ENCODE data around the gene TRMT2B.
"Not testable (repeated sequence)": the region's sequence is repeated elsewhere in the genome, so short reads cannot be mapped to it uniquely, and the experiment has no call there.

TRMT2B gene

DNA sequence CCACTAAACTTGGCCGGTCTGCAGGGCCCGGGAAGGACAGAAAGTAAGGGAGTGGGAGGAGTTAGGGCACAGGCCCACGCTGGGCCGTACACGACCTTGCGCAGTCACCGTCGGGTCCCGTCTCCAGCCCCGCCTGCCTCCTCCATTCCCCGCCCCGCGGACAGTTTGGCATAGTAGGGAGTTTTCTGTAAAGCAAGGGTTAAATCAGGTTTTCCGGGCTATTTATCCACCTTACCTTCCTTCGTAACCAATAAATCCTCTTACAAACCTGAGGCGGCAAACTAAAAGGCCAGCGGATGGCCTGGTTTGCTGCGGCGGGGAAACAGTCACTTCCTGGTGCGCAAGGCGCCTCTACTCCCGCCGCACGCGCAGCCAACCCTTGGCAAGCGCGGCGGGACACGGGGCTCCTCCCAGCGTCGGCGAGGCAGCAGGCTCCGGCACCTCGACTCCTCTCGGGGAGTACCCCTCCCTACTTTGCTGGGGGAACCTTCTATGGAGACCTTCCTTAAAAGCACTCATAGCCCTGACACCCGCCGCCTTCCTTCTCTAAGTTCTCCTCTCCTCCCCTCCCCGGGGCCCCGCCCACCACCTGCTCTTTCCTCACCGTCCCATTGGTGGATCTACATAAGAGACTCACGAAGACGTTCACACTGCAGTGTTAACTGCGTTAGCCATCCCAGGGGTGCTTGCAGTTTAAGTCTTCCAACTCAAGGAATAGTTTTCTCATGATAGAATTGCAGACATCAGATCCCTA is at the start of gene TRMT2B:
TSS of gene TRMT2B (minus strand) at position 563 of the 754 bp plus-strand sequence. CDS start 9,822 bp downstream, outside the sequence.
- peak; percentile 82 for DNase-seq

DNA sequence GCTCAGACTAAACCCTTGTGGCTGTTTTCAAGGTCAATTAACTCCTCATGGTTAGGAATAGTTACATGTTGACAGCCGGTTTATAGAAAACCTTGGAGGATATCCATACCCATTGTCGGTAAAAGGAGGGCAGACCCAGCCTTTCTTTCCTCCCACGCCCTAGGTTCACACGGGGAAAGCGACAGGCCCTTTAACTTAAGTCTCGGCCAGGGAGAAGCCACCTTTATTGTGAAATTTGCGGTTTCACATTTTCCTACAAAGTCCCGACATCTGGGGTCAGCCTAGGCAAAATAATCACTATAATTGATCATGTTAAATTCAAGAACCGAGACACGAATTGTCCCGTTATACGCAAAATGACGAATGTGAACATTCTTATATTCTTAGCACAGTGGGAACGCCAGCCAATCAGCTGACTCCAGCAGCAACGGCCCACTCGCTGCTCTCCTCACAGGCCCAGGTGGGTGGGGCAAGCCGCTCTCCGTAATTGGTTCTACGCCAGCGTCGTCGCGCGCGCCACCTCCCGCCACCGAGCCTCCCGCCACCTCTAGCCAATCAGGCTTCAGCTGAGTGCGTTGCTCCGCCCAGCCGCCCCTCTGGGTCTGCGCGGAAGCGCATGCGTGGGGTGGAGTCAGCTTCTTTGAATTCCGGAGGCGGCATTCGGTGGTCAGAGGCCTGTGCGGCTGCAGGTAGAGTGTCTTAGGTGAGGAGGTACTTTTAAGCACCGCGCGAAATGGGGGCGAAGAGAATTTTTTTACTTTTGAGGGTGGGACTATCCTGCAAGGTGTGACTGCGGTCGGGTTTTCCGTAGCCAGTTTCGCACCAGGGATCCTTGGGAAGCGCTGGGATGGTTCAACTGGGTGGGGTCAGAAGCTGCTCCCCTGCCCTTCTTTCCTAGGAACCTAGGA is 45.9 kb upstream of the TRMT2B start, which contains the start of gene CENPI:
TSS of gene CENPI (plus strand) at position 659 of the 908 bp plus-strand sequence. CDS start 2,867 bp downstream, outside the sequence.
- DNase-seq: peak; percentile 94

- no peak for DNase-seq
Observed at GRCh38 chrX:101091817-101092216, 39.9 kb upstream of the TRMT2B start.

- DNase-seq: no peak
Observed at GRCh38 chrX:101081231-101081630, 29.3 kb upstream of the TRMT2B start.

DNA sequence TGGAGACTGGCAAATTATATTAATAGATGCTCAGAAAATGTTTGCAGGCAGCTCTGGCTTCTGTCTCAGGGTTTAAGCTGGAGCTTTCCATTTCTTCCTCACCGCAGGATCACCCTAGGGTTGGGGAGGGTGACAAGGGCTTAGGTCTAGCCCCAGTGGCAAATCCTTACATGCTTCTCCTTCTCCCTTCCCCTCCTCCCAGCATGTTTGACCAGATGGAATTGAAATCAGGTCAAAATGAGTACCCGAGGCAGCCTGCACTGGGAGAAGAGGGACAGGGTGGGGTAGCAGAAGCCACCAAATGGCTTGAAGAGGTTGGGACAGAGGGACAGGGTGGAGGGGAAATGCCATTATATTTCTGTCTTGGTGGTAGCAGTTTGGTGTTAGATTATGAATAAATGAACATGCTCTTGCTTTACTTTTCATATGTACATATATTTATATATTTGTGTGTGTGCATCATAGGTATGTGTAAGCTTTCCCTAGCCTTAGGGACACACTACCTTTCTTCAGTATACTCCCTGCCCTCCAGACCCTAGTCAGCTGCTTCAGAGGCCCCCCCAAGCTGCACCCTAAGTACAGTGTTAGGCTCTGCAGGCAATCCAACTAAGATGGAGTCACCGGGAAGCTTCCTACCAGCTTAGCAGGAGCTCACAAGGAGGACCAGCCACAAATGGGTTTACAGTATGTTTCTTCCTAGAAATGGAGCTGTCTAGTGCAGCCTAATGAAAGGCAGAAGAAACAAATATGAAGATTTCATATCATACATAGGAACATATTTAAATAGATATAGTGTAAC is 28.6 kb upstream of the TRMT2B start:
- no peak for DNase-seq

DNA sequence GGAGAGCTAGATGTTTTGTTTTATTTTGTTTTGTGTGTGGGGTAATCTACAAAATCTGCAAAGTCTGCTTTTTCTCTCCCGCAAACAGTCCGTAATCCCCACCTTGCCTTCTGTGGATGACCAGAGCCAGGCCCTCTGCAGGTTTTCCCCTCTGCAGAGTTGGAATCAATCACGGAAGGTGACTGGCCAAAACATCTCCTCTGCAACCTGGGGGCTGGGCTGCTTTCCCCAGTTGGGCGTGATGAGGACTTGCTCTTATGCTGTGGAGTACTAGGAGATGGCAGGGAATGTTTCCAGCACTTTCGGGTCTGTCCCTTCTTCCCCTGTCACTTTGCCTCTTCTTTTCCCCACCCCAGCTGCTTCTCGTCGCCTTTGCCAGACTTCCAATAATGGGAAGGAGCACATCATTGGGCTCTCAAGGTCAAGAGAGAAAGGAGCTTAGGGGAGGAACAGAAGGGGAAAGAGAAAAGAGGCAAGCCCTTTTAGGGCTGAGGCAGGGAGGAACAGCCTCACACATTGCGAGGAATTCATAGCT is 27.9 kb upstream of the TRMT2B start:
- DNase-seq: no peak

DNA sequence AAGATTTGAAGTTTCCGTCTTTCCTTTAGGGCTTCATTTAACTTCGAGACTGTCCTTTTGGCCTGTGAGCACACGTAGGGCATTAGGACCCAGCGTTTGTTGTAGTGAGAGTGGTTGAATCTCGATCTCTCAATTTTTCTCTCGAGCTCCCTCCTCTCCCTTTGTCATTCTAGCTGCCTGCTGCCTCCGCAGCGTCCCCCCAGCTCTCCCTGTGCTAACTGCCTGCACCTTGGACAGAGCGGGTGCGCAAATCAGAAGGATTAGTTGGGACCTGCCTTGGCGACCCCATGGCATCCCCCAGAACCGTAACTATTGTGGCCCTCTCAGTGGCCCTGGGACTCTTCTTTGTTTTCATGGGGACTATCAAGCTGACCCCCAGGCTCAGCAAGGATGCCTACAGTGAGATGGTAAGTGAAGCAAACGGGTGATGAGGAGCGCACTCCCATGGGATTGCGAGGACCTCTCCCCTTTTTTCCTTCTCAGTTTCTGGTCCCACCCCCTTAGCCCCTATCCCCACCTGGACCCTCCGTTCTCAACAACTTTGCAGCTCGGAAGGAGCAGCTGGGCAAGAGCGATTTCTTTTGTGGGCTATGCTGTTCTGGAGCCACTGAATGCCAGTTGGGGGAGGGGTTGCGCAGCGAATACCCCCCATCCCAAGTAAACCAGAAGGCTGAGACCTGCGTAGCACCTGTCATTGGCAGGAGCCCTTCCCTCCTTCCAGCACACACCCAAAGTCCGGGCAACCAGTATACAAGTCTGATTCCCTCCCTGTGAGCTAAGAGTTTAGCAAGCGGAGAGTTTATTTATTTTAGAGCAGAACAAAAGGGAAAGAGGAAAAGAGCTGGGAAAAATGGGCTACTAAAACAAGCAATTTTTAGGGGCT is 27.0 kb upstream of the TRMT2B start, which contains the start of gene TMEM35A:
TSS of gene TMEM35A (plus strand) at position 164 of the 883 bp plus-strand sequence. CDS start at position 288, 124 bp downstream.
- no peak for DNase-seq

DNA sequence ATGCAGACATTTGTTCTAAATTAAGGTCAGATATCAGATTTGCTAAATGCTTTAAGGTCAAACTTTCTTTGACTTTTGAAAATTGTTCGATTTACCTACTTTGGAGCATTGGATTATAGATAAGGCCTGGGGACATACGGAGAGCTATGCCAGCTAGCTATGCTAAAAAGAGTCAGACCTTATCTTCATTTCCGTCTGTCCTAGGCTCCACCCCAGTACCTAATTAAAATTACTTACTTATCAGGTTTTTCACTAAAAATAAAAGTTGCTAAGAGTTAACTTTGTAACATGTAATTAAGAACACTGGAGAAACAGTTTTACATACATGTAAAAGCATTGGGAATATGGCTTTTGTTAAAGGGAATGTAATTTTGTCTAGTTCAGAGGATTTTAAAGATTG is 19.7 kb upstream of the TRMT2B start:
- no peak for DNase-seq

- DNase-seq: no peak
Observed at GRCh38 chrX:101062176-101062575, 10.3 kb upstream of the TRMT2B start.

DNA sequence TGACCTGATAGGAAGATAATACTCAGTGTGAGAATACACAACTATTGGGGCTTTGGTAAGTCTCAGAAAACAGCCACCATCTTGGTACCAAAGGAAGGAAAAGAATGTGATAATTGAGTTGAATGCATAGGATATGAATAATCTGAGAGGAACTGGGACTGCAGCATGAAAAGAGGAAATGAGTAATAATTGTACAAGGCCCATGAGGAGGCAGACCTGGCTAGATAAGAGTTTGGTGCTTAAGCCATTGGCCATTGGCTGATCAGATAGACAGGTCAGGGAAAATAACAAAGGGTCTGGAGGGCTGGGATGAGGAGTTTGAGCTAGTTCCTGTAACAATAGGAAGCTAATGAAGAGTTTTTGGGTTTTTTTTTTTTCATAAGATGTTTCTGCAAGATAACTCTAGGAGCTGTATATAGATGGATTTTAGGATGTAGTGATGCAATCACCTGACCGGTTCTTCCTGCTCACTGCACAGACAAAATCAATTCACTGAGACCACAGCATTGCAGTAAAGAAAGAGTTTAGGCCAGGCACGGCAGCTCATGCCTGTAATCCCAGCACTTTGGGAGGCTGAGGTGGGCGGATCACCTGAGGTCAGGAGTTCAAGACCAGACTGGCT is 5.3 kb upstream of the TRMT2B start:
- no peak for DNase-seq

GRCh38 chrX:101056551-101056950 is 4.6 kb upstream of the TRMT2B start:
- DNase-seq: not testable (repeated sequence)

DNA sequence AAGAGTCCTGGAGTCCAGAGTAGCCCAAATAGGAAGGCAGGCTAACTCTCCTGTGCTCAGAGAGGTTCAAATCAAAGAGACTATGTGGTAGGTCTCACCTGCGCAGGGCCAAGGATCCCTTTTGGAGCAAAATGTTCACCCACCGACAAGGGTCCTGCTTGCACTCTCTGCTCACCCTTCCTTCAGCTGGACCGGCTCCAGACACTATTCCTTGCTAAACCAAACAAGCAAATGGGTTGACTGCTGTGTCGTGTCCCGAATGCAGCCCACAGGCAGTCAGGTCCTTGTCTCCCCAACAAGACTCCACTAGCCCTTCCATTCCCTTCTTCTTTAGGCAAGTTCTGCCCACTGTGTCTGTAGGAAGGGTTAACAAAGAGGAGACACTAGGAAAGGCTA is 760 bp downstream of the TRMT2B start:
- no peak for DNase-seq

DNA sequence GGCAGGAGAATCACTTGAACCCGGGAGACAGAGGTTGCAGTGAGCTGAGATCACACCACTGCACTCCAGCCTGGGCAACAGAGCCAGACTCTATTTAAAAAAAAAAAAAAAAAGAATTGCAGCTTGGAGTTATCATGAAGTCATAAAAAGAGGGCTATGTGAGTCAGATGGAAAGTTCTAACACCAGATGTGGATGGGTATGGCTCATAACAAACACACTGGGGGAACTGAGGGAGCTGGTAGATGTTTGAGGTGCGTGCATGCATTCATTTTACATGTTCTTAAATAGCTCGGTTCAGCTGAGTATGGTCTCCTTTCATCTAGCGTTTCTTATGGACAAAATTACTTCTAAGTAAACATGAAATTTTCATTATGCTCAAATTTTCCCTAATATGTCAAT is 11.7 kb downstream of the TRMT2B start:
- DNase-seq: no peak

DNA sequence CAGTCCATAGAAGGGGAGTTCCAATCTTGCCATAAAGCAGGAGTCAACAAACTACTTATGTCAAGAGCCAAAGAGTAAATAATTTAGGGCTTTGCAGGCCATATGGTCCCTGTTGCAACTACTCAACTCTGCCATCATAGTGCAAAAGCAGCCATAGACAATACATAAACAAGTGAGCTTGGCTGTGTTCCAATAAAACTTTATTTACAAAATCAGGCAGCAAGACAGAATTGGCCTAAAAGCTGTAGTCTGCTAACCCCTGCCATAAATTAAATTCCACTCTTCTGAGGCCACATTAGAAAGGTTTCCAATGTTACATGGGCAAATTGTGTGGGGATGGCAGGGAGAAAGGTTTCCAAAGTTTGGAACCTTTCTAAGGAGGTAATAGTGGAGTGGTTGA is 14.7 kb downstream of the TRMT2B start:
- DNase-seq: no peak

DNA sequence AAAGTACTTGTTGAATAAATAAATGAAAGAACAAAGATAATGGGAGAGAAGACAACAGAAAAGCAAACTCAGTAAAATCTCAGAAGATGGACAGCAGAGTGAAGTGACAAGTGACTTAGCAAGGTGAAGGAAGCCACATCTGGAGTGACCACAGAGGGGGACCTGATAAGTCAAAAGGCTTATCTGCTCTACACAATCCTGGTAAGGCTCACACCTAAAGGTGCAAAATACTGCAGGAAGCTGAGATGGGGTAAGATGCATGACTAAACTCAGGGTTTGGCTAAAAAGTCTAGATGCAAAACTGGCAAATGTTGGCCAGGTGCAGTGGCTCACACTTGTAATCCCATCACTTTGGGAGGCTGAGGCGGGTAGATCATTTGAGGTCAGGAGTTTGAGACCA is 22.2 kb downstream of the TRMT2B start:
- no peak for DNase-seq

GRCh38 chrX:101028562-101028961 is 23.3 kb downstream of the TRMT2B start:
- no peak for DNase-seq

- no peak for DNase-seq
Observed at GRCh38 chrX:101025126-101025525, 26.8 kb downstream of the TRMT2B start.

DNA sequence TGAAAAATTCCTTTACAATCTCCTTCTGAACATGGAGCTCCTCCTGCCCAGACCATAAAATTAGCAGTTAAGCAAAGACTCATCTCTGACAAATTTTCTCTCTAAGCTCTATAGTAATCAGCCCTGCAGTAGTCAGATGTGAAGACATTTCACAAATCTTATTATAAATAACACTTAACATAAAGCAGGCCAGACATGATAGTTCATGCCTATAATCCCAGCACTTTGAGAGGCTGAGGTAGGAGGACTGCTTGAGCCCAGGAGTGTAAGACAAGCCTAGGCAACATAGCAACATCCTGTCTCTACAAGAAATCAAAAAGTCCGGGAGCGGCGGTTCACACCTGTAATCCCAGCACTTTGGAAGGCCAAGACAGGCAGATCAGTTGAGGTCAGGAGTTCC is 29.9 kb downstream of the TRMT2B start:
- DNase-seq: no peak

- not testable (repeated sequence) for DNase-seq
Observed at GRCh38 chrX:101012031-101012430, 39.9 kb downstream of the TRMT2B start.

DNA sequence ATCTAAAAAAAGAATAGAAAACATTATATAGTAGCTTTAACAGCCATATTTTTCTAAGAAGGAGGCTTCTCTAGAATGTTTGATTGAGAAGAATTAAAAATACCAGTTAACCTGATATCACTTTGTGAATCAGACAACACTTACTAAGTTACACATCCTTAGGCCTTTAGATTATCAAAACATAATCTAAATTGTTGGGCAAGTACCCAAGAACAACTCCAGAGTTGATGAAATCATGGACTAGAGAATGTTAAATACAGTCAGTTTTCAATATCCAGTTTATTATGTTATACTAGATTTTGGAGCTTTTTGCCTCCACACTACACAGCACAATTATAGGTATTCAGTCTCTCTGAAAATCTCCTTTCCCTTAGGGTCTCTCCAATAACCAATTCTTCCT is 42.8 kb downstream of the TRMT2B start:
- DNase-seq: no peak

DNA sequence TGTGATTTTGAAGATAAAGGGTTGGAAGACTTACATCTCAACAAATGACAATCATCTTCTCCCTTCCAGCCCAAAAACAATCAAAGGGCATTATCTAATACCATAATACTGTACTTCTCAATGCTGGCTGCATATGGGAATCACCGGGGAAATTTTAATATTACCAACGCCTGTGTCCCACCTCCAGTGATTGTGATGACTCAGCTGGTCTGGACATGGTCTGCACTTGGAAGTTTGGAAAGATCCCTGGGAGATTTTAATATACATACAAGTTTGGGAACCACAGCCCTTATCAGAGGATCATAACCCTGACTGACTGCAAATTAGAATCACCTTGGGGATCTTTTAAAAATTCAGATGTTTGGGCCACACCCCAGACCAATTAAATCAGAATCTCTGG is 52.5 kb downstream of the TRMT2B start:
- no peak for DNase-seq

Measured in RPMI8226 (cell line).